HG02642 (cell line): Measurements from ENCODE around the gene PI4KA.

Experiments
- ATAC-seq: cut with Tn5 transposase; IDR thresholded peaks from one replicate; pipeline ENCODE4 v1.9.1; 2021; ENCODE audit warnings: mild to moderate bottlenecking; ENCODE audit not compliant: unreplicated experiment, poor library complexity

PI4KA gene

DNA sequence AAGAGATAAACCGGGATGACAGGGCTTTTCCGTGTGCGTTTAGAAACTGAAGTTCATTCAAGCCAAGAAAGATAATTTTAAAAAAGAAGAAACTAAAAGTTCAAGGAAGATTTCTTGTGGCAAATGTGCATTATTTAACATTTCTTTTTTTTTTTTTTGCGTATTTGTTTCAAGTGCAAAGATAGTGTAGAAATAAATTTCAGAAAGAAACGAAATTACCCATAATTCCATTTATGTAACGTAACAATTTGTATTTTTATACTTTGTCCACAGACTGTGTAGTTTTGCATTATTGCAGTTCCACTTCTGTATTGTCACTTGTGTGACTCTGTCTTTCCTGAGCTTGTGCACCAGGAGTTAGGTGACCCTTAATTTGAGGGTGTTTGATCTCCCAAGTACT lies 24.2 kb upstream of the PI4KA start:
- ATAC-seq = no peak

- no peak for ATAC-seq
Measured at GRCh38 chr22:20881869-20882815, 23.5 kb upstream of the PI4KA start.

- no peak for ATAC-seq
Measured at GRCh38 chr22:20881231-20881630, 22.6 kb upstream of the PI4KA start.

GRCh38 chr22:20877715-20878114 lies 19.1 kb upstream of the PI4KA start:
- ATAC-seq = no peak

DNA sequence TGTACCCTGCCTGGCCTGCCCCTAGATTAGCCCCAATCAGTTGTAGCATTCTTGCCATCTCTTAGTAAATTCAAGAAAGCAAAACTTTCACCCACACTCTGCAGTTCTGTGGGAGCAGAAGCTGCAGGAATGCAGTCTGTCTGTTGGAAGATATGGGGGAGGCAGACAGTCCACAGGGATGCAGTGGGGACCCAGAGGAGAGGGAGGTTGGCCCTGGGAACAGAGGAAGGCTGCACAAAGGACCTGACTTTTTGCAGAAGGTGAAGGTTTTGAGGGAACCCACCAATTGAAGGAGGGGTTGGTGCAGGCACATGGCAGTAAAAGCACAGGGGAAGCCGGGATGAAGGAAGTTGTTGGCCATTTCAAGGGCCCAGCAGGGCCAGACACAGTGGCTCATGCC lies 16.7 kb upstream of the PI4KA start:
- ATAC-seq = no peak

DNA sequence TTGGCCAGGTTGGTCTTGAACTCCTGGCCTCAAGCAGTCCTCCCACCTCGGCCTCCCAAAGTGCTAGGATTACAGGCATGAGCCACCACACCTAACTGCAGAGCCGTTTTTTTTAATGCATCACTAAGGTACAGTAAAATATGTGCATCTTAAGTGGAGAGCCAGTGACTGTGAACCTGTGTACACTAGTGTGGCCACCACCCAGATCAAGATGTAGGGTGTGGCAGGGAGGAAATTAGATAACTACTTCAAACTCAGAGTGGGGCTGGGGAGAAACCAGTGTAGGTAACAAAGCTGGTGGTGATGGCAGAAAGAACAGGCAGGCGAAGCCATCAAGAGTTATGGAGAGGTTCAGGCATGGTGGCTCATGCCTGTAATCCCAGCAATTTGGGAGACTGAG lies 14.6 kb upstream of the PI4KA start:
- ATAC-seq = no peak

DNA sequence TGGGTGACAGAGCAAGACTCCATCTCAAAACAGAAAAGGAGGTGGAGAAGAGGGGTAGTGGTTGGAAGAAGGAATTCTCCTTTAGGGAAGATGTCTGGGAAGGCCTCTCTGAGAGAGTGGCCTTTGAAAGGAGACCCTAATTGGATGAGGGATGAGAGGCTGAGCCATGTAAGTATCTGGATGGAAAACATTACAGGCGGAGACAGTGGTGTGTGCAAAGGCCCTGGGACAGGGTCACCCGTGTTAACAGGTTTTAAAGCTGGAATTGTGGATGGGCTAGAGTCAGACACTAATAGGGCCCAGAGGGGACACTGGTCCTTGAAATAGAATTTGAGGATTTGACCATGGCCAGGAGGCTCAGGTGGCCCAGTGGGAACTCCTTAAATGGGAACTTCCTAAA lies 10.6 kb upstream of the PI4KA start:
- ATAC-seq = no peak

- ATAC-seq = no peak
Measured at GRCh38 chr22:20868025-20868962, 9.7 kb upstream of the PI4KA start.

DNA sequence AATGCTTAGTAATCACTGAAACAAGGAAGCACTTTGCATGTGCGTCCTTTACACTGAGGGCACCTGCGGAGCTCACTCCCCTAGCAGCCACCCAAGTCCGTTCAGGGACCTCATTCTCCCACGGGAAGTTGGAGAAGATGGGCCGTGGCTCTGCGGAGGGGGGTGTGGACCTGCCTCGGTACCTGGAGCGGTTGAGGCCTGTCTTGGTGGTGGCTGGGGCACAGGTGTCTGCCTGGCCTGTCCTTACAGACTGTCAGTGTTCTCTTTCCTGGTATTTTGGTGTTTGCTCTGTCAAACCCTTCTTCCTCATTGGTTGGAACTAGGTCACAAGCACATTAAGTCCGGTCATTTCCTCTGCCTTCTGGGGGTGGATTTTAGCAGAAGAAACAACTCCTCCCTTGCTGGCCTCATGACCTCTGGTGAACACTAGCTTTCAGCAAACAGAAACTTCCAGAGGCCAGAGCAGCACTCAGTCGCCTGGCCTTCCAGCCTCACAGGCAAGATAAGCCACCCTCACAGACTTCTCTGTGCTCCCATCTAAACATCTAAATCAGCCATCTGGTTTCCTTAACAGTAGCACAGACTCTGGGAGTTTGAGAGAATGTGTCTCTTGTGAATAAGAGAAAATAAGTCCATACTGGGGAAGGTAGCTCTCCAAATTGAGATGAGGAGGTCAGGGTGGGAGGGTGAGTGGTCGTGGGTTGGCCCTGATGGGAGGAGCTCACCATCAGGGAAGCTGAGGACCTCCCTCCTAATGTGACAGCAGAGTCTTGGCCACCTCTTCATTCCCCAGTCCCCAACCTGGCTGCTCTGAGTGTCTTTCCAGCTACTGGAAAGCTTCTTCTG lies 8.8 kb upstream of the PI4KA start:
- ATAC-seq = no peak

- ATAC-seq = no peak
Measured at GRCh38 chr22:20866736-20867135, 8.1 kb upstream of the PI4KA start.

DNA sequence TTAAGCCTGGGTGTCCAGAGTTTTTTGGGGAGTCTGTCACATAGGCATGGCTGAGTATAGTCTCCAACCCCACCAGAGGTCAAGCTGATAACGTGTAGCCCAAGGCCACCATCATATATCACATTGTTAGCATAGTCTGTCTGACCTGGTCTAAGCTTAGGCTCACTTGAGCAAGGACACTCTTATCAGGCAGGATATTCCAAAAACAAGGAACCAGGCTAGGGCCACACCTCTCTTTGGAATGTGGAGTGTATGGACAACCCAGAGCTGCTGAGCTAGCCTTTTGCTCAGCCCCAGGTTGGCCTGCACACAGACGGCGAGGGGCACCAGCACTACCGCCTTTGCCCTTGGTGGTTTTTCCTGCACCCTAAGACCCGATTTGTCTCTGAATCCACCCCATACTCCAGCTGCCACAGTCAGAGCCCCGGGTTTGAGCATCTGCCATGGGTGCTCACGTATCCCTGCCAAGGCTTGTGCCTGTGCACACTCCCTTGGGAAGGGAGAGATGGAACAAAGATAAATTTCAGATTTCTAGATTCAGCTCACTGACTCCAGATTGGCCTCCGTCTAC lies 7.3 kb upstream of the PI4KA start:
- ATAC-seq = no peak

- ATAC-seq = no peak
Measured at GRCh38 chr22:20865331-20865730, 6.7 kb upstream of the PI4KA start.

GRCh38 chr22:20864186-20864908 lies 5.7 kb upstream of the PI4KA start:
- ATAC-seq = no peak

- no peak for ATAC-seq
Measured at GRCh38 chr22:20863366-20863765, 4.8 kb upstream of the PI4KA start.

- ATAC-seq = no peak
Measured at GRCh38 chr22:20862540-20862939, 3.9 kb upstream of the PI4KA start.

- ATAC-seq = no peak
Measured at GRCh38 chr22:20859615-20860014, 1.0 kb upstream of the PI4KA start.

DNA sequence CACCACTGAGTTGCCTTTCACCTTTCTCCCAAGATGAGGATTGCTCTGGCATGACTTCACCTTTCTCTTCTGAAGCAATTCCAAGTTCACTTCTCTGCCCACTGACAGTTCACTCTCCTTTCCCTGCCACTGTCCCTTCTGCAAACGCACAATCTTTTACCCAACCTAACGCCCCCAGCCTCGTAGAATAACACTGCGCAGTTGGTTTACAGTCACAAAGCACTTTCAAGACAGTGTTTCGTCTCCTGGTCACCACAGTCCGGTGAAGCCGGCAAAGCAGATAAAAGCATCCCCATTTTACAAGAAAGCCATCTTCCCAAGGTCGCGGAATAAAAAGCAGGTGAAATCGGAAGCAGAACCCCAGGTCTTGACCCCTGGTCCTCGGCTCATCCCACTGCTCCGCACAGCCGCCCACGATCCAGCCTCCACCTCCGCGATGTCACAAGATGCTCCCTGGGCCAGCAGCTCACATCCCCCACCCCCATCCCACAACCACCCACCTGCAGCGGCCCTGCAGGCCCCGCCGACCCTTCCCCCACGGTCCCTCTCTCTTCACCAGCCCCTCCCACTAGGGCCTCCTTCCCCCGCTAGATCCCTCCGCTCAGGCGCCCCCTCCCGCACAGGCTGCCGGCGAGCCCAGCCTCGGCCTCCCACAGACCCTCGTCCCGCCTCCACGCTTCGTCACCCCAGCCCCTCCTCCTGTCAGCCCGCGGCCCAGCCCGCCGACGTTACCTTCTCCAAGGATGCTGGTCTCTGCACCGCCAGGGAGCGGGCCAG lies 585 bp downstream of the PI4KA start:
- peak; percentile 60 for ATAC-seq

DNA sequence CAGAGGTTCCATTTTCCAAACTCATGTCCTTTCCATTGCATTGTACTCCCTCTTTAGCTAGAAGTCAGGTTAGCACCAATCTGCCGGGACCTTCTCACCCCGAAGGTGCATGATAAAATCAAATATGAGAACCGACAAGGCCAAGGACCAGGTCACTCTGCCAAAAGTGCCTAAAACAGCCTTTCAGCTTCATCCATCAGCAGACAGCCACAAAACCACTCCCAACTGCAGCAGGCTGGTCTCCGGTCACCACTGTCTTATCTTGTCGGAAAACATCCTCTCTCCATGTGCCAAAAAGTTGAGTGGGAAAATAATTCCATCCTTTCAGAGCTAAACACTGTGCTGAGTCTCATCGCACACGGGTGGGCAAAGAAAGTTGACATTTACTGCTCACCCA lies 1.4 kb downstream of the PI4KA start:
- ATAC-seq = no peak

- ATAC-seq = no peak
Measured at GRCh38 chr22:20853236-20853660, 5.4 kb downstream of the PI4KA start.
